Panc1 (cell line): ENCODE data around the gene PLPP7. TPM values are rescaled to one million over a fixed set of nuclear protein-coding genes. Genes with fewer than 3 reads are reported as not detected.

Source experiments
- ATAC-seq: fragments of 200-7000 bp; cut with Tn5 transposase; 2 replicates; pipeline ENCODE4 v1.9.1; 2020; ENCODE audit warnings: mild to moderate bottlenecking, moderate library complexity
- BruUV-seq: library from RNA; stranded (reverse); fragments of 400-500 nt; replicated peaks from 2 replicates; lab custom pipeline; 2021; lab: Mats Ljungman, UMichigan
- CTCF ChIA-PET: fragments of 300-600 bp; sonication (Branson Sonifier 250); formaldehyde crosslinking; loops from one replicate; lab custom pipeline; 2022; ENCODE audit warnings: antibody characterized with exemption; lab: Charles Lee
- POLR2A ChIA-PET: fragments of 300-600 bp; sonication (Branson Sonifier 250); formaldehyde crosslinking; loops from one replicate; lab custom pipeline; 2022; ENCODE audit warnings: antibody characterized with exemption; lab: Charles Lee
- DNase-seq: peaks from one replicate; pipeline ENCODE4 v3.0.0-alpha.2; 2010; ENCODE audit warnings: low read depth, low spot score
- H3K27ac ChIP-seq: 2 replicates; pipeline ENCODE4 v1.5.1; 2011; ENCODE audit warnings: mild to moderate bottlenecking, low read length, inconsistent platforms
- H3K27me3 ChIP-seq: fragments of 200-500 bp; sonication (Bioruptor generic); 2 replicates; pipeline ENCODE4 v1.6.0; 2014; ENCODE audit warnings: low read length, inconsistent platforms; ENCODE audit not compliant: control insufficient read depth, insufficient read depth
- H3K36me3 ChIP-seq: fragments of 200-500 bp; sonication (Bioruptor generic); 2 replicates; pipeline ENCODE4 v1.5.1; 2014; ENCODE audit warnings: inconsistent platforms, mild to moderate bottlenecking, low read length, moderate library complexity; ENCODE audit not compliant: control insufficient read depth, insufficient read depth
- H3K4me1 ChIP-seq: 2 replicates; pipeline ENCODE4 v1.5.1; 2011; ENCODE audit warnings: inconsistent platforms, mild to moderate bottlenecking, low read length, moderate library complexity; ENCODE audit not compliant: control insufficient read depth, insufficient read depth
- H3K4me3 ChIP-seq, 2 experiments: 2 replicates each; pipeline ENCODE4 v1.5.1; 2011 to 2012; ENCODE audit warnings: low read depth in 2 of 2, low read length in 2 of 2, mild to moderate bottlenecking in 2 of 2, inconsistent platforms in 1 of 2, moderate library complexity in 1 of 2
- H3K9me3 ChIP-seq: fragments of 200-500 bp; sonication (Bioruptor generic); 2 replicates; pipeline ENCODE4 v1.5.1; 2014; ENCODE audit warnings: low read depth, mild to moderate bottlenecking, inconsistent platforms, low read length, moderate library complexity; ENCODE audit not compliant: control insufficient read depth, insufficient read depth
- CTCF ChIP-seq: fragments of 450-650 bp; IDR thresholded peaks from 2 replicates; pipeline ENCODE4 v1.5.1; 2017; ENCODE audit warnings: mild to moderate bottlenecking
- POLR2AphosphoS5 ChIP-seq: IDR thresholded peaks from 2 replicates; pipeline ENCODE4 v1.6.1; 2012; ENCODE audit warnings: mild to moderate bottlenecking, low read depth, low read length, moderate library complexity
- REST ChIP-seq, 2 experiments: IDR thresholded peaks; 2 replicates each; pipeline ENCODE4 v1.6.1; 2011 to 2012; ENCODE audit warnings: low read depth in 2 of 2, control low read depth in 1 of 2, low read length in 1 of 2, mild to moderate bottlenecking in 1 of 2, moderate library complexity in 1 of 2; ENCODE audit not compliant: insufficient read depth in 1 of 2
- SIN3A ChIP-seq: IDR thresholded peaks from 2 replicates; pipeline ENCODE4 v1.6.1; 2012; ENCODE audit warnings: low read depth, mild to moderate bottlenecking, low read length, moderate library complexity, borderline replicate concordance; ENCODE audit not compliant: insufficient read depth
- TCF7L2 ChIP-seq: IDR thresholded peaks from 2 replicates; pipeline ENCODE4 v1.6.1; 2011; ENCODE audit warnings: mild to moderate bottlenecking, low read depth, low read length, inconsistent platforms
- in situ Hi-C: cut with HindIII; loops from 2 replicates; pipeline ENCODE4 v1.10.0; 2016; ENCODE audit warnings: low sequenced_read_pairs, low pct_unique_long_range_greater_than_20kb
- intact Hi-C: fragments of 100-400 bp; cut with micrococcal nuclease; formaldehyde crosslinking; loops from one replicate; pipeline ENCODE4 v1.10.0; 2022; ENCODE audit not compliant: unreplicated experiment
- total RNA-seq: library from RNA; stranded (reverse); gene quantifications from one replicate; pipeline ENCODE4 v1.2.1, GENCODE V29; 2021; ENCODE audit not compliant: unreplicated experiment

The PLPP7 gene
- total RNA-seq, 1 experiment from 2014 or later, result 3.3 TPM

GRCh38 chr9:131312822-131313770, 23.6 kb downstream of the PLPP7 start:
- in situ Hi-C loops (no loop called here), intact Hi-C loops (no loop called here)
- no peaks in the 10 kb centered on the region for H3K27me3 ChIP-seq

More at GRCh38 chr9:131312822-131313770, 23.6 kb downstream of the PLPP7 start:
- CTCF ChIA-PET, result no interaction called here
- Histone ChIP-seq H3K36me3 (no peaks in the 10 kb centered on the region), H3K27ac (no peak overlapping the region), H3K4me3 (no peak overlapping the region), H3K4me1 (no peaks in the 10 kb centered on the region), H3K9me3 (no peaks in the 10 kb centered on the region)
- POLR2A ChIA-PET, result no interaction called here
- BruUV-seq, result no TSS peak
- ATAC-seq (no peak), DNase-seq (no peak)
- TF ChIP-seq POLR2AphosphoS5, result no peak
- TF ChIP-seq REST (IDR thresholded peaks at IDR 0.05; ENCODE audit: insufficient read depth in 1 of 2, low read depth in 2 of 2, low read length in 1 of 2), result no peak
- no peak for TF ChIP-seq CTCF
- no peak for TF ChIP-seq SIN3A
- TF ChIP-seq TCF7L2, result no peak
